K562 (cell line): ENCODE data around the gene ACTRT3. TPM values are rescaled to one million over a fixed set of nuclear protein-coding genes. Genes with fewer than 3 reads are reported as not detected.

Source experiments
- CHAMP1 ChIP-seq: fragments of 450-650 bp; IDR thresholded peaks from 2 replicates; pipeline ENCODE4 v1.6.1; 2016; ENCODE audit warnings: mild to moderate bottlenecking
- DACH1 ChIP-seq: fragments of 450-650 bp; IDR thresholded peaks from 2 replicates; pipeline ENCODE4 v1.6.1; 2018; ENCODE audit not compliant: partially characterized antibody
- LCOR ChIP-seq: sonication (generic); formaldehyde crosslinking; IDR thresholded peaks from 2 replicates; pipeline ENCODE4 v1.8.0; 2022; ENCODE audit warnings: mild to moderate bottlenecking, missing genetic modification reagents
- NBN ChIP-seq: fragments of 450-650 bp; IDR thresholded peaks from 2 replicates; pipeline ENCODE4 v1.6.1; 2016; ENCODE audit warnings: low read depth, mild to moderate bottlenecking
- NFYB ChIP-seq: IDR thresholded peaks from 2 replicates; pipeline ENCODE4 v1.6.1; 2011; ENCODE audit warnings: mild to moderate bottlenecking, moderate library complexity; ENCODE audit not compliant: insufficient read length; ENCODE audit errors: extremely low read depth
- SLC30A9 ChIP-seq: fragments of 250-450 bp; sonication (Bioruptor Pico); IDR thresholded peaks from 2 replicates; pipeline ENCODE4 v1.8.0; 2022; ENCODE audit warnings: mild to moderate bottlenecking, moderate library complexity
- SUPT5H ChIP-seq: fragments of 450-650 bp; IDR thresholded peaks from 2 replicates; pipeline ENCODE4 v1.6.1; 2016
- TOE1 ChIP-seq, 2 experiments: fragments of 450-650 bp in 1 of 2; sonication (generic) in 1 of 2; formaldehyde crosslinking in 1 of 2; IDR thresholded peaks; 2 replicates each; pipeline versions ENCODE4 v1.7.1 to v1.8.0; 2016 to 2022; ENCODE audit warnings: borderline replicate concordance in 2 of 2, mild to moderate bottlenecking in 2 of 2, antibody characterized with exemption in 1 of 2, inconsistent platforms in 1 of 2, low read depth in 1 of 2, missing genetic modification reagents in 1 of 2, moderate library complexity in 1 of 2
- XRCC5 ChIP-seq: fragments of 200-400 bp; formaldehyde crosslinking; IDR thresholded peaks from 2 replicates; pipeline ENCODE4 v1.6.1; 2017; ENCODE audit warnings: low read depth, mild to moderate bottlenecking, low read length
- ZNF146 ChIP-seq: IDR thresholded peaks from one replicate; pipeline ENCODE4 v1.6.1; 2018; ENCODE audit warnings: missing compliant biosample characterization; ENCODE audit not compliant: unreplicated experiment
- ZNF24 ChIP-seq: fragments of 450-650 bp; IDR thresholded peaks from 2 replicates; pipeline ENCODE4 v1.6.1; 2016
- ZNF274 ChIP-seq: IDR thresholded peaks from 2 replicates; pipeline ENCODE4 v1.6.1; 2011; ENCODE audit warnings: low read depth, mild to moderate bottlenecking, low read length, moderate library complexity, borderline replicate concordance
- ZNF3 ChIP-seq: fragments of 250-450 bp; sonication (Bioruptor Pico); IDR thresholded peaks from 2 replicates; pipeline ENCODE4 v1.5.0; 2021; ENCODE audit warnings: mild to moderate bottlenecking, moderate library complexity
- ZNF507 ChIP-seq: conservative IDR thresholded peaks from 2 replicates; pipeline ENCODE4 v1.6.1; 2017; ENCODE audit warnings: missing genetic modification characterization, missing compliant biosample characterization
- ZNF778 ChIP-seq: fragments of 450-650 bp; formaldehyde crosslinking; IDR thresholded peaks from 2 replicates; pipeline ENCODE4 v1.4.0; 2020; ENCODE audit warnings: mild to moderate bottlenecking, moderate library complexity
- ZNF79 ChIP-seq: fragments of 250-450 bp; sonication (Bioruptor Pico); IDR thresholded peaks from 2 replicates; pipeline ENCODE4 v1.4.0; 2020; ENCODE audit warnings: low read depth, mild to moderate bottlenecking, moderate library complexity
- polyA plus RNA-seq, 8 experiments: library from polyadenylated mRNA; depleted of rRNA in 4 of 8; stranded (reverse) in 5 of 8; unstranded in 3 of 8; fragments of >200 nt; fragmentation: Nextera tagmentation in 2 of 8; fragmentation: Illumina TruSeq in 1 of 8; extraction: Ambion mirVana in 2 of 8; extraction: Trizol in 1 of 8; gene quantifications; 2 replicates each; pipeline versions ENCODE4 v1.2.1 to v1.2.3, GENCODE V29; 2011 to 2014; ENCODE audit warnings: inconsistent platforms in 1 of 8, missing spikeins in 1 of 8
- total RNA-seq, 7 experiments: library from RNA; depleted of rRNA in 6 of 7; stranded (reverse); fragments of >200 nt in 6 of 7; fragmentation: Illumina TruSeq in 2 of 7; extraction: Trizol in 2 of 7; gene quantifications; 2 replicates each; pipeline versions ENCODE4 v1.2.1 to v1.2.3, GENCODE V29; 2011 to 2021; ENCODE audit warnings: low replicate concordance in 1 of 7

Gene ACTRT3
- total and polyA plus RNA-seq, 9 of the 15 experiments (the other 6 are each of a cell fraction or from before 2014, with no cell fraction given) = 0.06 to 0.11 (median 0.07) TPM; not detected in 5

DNA sequence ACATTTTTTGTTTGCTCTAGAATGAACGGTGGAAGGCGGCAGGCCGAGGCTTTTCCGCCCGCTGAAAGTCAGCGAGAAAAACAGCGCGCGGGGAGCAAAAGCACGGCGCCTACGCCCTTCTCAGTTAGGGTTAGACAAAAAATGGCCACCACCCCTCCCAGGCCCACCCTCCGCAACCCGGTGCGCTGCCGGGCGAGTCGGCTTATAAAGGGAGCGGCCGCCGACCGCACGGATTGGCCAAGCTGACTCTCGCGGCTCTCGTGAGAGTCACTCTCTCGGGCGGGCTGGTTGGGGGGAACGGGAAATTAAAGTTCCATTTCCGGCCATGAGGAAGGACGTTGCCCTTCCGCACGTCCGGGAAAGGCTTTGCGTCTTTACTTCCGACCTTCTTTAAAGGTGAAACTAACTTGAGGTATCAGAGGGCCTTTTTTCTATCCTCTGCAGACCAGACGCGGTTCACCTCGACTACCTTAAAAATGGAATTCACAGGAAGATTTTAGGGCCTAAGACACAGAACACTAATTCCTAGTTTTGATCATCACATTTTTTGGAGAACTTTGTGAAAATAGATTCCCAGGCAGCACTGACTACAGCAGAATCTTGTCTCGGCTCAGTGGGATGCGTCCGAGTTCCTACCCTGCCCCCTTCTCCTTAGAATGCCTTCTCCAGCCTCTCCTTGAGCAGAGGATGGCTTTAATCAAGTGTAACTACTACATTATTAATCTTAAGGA lies 4.3 kb downstream of the ACTRT3 start, which contains the start of gene TERC (continued):
- TF ChIP-seq TOE1 (IDR thresholded peaks at IDR 0.05; ENCODE audit: borderline replicate concordance) (no peak), TOE1 (CRISPR knock-in tag; IDR thresholded peaks at IDR 0.05; ENCODE audit: borderline replicate concordance, low read depth) (no peak), ZNF24 (no peak), ZNF274 (no peak), ZNF79 (CRISPR knock-in tag) (no peak), NFYB (peak; percentile 72), LCOR (no peak; the same call in none of the 2 replicates), ZNF146 (no peak), CHAMP1 (peak; percentile 78; the same call in 1 of the 2 replicates), NBN (no peak), ZNF3 (CRISPR knock-in tag) (no peak; the same call in 1 of the 2 replicates), XRCC5 (no peak), DACH1 (no peak), ZNF507 (no peak), SLC30A9 (CRISPR knock-in tag) (no peak), SUPT5H (peak; percentile 94), ZNF778 (CRISPR knock-in tag) (no peak)
